DOHH2 (cell line): Measurements from ENCODE around the gene SMIM33.

Experiments used
- CTCF ChIP-seq: fragments of 200-600 bp; sonication (generic); IDR thresholded peaks from one replicate; pipeline ENCODE4 v1.5.1; 2014; ENCODE audit warnings: antibody characterized with exemption, mild to moderate bottlenecking, low read depth, low read length; ENCODE audit not compliant: poor library complexity, severe bottlenecking
- EZH2phosphoT487 ChIP-seq: fragments of 200-600 bp; sonication (generic); IDR thresholded peaks from 2 replicates; pipeline ENCODE4 v1.6.1; 2017; ENCODE audit warnings: borderline replicate concordance, mild to moderate bottlenecking, antibody characterized with exemption, low read length, moderate library complexity, mixed read lengths

GRCh38 chr5:139425497-139425896 is 45.3 kb upstream of the SMIM33 start:
- TF ChIP-seq CTCF (no peak), EZH2phosphoT487 (no peak)
